NCI-H1417 (cell line): Measurements from ENCODE around the gene ZNF329.
A peak's percentile ranks its signal among the peaks of the same experiment; 100 is the strongest.
"Not testable (repeated sequence)": the region's sequence is repeated elsewhere in the genome, so short reads cannot be mapped to it uniquely, and the experiment has no call there.

Source experiments
- DNase-seq, 3 experiments: peaks; one replicate each; lab custom pipeline; 2025; lab: John Stamatoyannopoulos, UW

The ZNF329 gene

DNA sequence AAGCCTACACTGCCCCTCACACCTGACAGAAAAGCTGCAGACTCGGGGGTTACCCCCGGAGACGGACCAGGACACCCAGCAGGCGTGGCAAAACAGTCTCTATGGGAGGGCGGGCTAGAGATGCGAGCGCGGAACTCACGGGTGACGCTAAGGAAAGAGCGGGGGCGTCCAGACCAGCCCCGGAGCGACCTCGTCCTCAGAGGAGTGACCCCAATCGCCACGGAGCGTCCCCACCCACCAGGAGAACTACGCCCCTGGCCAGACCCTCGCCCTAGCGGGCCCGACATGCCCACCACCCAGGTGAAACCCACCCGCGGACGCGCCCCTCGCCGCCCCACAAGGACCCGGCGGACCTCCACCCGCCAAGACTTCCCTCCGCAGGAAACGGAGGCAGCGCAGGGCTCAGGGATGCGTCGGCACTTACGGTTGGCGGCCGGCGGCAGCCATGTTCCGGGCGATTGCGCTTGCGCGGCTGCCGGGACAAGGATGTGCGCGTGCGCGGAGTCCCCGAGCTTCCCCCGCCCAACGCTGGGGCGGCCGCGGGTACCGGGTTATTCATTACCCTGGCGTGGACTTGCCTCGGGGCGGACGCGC lies at the start of gene ZNF329:
Gene ZNF329 (minus strand): TSS at position 462 of the 594 bp plus-strand sequence. CDS start 21,286 bp downstream, outside the sequence.
- peak; percentile 83 to 88 (median 87) for DNase-seq

DNA sequence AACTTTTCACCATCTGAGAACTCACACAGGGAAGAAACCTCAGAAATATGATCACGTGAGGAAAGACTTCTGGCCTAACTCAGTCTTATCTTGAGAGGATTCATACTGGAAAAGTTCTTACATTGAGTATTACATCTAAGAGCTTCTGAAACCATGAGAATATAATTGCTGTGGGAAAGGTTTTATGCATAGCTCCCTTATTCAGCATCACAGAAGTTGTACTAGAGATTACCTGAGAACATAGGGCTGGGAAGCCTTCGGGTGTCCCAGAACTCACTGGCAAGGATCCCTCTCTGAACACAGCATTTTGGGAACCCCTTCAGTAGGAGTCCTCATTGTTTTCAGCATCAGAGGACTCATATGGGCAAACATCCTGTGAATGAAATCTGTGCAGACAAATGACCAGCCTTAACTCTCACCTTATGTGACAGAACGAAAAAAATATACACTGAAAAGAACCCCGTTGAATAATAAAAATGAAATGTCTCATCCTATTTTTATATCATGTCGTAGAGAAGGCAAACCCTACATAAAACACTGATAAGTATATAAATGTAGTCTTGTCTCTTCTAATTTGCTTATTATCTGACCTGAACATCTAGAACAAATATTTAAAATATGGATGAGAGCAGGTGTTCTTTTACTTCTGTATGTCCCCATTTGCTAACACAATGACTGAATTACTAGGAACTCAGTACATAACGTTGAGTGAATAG lies 46.5 kb upstream of the ZNF329 start:
- DNase-seq = peak in 1 of 3 experiments; percentile 38

- DNase-seq = peak in 1 of 3 experiments; percentile 25
These were observed 33.2 kb upstream of the ZNF329 start for GRCh38 chr19:58183817-58184215.

DNA sequence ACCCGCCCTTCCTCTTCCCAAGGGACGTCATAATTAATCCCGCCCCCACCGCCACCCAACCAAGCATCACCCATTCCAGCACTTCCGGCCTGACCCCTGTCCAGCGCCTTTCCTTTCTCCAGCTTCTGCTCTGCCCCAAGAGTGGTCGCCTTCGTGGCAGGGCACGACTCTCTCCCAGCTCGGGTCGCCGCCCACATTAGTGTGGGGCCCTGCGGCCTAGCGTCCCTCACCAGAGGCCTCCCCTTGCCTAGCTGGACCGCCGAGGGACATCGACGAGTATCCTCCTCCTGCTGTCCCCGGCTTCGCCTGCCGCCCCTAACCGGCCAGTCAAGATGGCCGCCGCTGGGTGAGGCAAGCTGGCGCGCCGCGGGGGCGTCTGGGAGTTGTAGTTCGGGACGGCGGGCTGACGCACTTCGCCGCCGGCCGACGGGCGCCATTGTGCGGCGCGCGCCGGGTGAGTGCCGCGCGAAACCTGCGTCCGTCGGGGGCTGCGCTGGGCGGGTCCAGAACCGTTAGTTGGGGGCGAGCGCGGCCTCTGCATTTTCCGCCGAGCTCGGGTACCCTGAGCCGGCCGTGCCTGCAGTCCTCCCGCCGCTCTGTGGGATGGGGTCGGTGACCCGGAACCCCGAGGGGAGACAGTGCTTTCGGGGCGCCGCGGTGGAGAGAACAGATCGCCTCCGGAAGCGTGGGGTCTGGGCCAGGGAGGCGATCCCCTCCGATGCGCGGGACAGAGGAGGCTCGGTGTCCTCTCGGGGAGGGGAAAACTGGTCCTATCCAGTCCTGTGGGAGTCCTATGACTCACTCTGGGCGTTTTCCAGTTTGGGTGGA lies 32.6 kb upstream of the ZNF329 start, which contains the start of gene ZNF274:
Gene ZNF274 (plus strand): TSS at position 73 of the 828 bp plus-strand sequence. CDS start 905 bp downstream, outside the sequence.
- DNase-seq = peak; percentile 85 to 90 (median 87)

DNA sequence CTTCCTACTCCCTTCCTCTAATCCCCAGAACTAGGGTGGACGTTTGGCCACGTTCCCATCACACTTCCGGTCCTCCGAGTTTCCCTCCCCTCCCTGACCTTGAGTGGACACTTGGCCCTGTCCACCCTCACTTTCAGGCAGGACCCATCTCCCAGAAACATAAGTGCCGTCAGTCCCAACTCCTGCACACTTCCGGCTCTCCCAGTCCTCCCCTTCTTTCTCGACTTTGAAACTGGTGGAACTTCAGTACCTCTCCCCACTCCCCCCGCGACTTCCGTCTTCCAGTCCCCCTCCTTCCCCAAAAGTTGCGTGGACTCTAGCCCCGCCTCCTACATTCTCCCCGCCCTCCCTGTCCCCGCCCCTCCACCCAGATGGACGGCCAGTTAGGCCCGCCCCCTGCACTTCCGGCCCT lies 32.0 kb upstream of the ZNF329 start:
- peak in 1 of 3 experiments; percentile 60 for DNase-seq

DNA sequence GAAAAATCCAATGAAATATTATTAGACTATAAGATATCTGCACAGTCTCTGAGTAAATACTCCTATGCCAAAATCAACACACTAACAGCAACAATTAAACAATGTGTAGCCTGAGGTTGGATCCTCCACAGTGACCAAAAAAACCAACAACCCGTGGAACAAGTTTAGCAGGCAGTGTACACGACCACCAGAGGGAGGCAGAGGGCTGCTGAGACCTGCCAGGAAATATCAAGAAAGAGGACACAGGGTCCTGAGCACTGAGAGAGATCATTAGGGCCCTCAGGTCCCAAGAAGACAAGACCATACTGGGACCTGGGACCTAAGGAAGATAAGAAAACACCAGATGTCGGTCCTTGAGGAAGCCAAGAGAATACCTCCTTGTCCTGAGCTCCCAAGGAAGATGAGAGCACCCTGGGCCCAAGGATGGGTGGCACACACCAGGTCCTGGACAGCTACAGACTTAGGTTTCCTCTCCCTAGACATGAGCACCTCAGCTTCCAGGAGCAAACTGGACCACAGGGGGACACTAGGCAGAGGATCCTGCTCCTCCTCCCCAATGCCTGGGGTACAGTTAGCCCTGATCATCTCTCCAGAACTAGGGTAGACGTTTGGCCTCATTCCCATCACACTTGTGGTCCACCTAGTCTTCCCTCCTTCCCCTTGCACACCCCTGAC lies 31.4 kb upstream of the ZNF329 start:
- peak in 1 of 3 experiments; percentile 25 for DNase-seq

- no peak for DNase-seq
These were observed 20.3 kb upstream of the ZNF329 start for GRCh38 chr19:58170860-58171259.

GRCh38 chr19:58166708-58167280 lies 16.2 kb upstream of the ZNF329 start:
- no peak for DNase-seq

GRCh38 chr19:58166268-58166667 lies 15.7 kb upstream of the ZNF329 start:
- no peak for DNase-seq

DNA sequence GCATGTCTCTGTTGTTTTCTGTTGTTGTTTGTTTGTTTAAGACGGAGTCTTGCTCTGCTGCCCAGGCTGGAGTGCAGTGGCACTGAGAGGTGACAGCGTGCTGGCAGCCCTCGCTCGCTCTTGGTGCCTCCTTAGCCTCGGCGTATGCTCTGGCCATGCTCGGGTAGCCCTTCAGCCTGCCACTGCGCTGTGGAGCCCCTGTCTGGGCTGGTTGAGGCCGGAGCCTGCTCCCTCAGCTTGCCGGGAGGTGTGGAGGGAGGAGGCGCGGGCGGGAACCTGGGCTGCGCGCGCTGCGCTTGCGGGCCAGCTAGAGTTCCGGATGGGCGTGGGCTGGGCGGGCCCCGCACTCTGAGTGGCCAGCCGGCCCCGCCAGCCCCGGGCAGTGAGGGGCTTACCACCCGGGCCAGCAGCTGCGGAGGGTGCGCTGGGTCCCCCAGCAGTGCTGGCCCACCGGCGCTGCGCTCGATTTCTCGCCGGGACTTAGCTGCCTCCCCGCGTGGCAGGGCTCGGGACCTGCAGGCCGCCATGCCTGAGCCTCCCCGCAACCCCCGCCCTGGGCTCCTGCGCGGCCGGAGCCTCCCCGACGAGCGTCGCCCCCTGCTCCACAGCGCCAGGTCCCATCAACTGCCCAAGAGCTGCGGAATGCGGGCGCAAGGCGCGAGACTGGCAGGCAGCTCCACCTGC lies 6.6 kb upstream of the ZNF329 start:
- peak in 1 of 3 experiments; percentile 1 for DNase-seq

GRCh38 chr19:58154679-58155648 lies 4.4 kb upstream of the ZNF329 start:
- DNase-seq = peak; percentile 91 to 97 (median 95)

DNA sequence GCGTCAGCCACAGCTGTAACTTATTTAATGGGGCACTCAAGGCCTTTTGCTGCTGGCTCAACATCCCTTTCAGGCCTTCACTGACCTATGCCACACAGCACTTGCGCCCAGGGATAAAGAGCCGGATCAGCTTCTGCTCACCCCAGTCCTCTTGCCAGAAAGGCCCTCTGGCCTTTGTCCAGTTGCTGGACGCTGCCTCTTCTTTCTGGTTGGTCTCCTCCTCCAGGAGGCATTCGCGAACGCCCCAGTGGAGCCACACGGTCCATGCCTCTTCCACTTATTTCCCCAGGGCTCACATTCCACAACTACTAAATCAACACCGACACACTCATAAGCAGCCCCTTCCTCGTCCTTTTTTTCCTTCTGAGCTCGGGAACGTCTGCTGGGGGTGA lies 3.7 kb upstream of the ZNF329 start:
- no peak for DNase-seq

DNA sequence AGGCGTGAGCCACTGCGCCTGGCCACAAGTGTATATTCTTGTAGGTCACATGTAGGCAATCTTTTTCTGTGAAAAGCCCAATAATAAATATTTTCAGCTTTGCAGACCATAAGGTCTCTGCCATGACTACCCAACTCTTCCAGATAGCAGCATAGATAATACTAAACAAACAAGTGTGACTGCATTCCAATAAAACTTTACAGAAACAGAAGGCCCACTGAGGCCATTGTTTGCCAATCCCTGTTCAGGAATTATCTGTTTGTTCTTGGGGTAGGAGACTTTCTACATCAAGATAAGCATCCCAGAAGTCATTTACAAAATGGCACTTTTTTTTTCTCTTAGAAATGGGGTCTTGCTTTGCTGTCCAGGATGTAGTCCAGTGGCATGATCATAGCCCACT lies 2.8 kb upstream of the ZNF329 start:
- no peak for DNase-seq

DNA sequence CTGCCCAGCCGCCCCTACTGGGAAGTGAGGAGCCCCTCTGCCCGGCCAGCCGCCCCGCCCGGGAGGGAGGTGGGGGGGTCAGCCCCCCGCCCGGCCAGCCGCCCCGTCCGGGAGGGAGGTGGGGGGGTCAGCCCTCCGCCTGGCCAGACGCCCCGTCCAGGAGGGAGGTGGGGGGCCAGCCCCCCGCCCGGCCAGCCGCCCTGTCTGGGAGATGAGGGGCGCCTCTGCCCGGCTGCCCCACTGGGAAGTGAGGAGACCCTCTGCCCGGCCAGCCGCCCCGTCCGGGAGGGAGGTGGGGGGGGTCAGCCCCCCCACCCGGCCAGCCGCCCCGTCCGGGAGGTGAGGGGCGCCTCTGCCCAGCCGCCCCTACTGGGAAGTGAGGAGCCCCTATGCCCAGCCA lies 3.1 kb downstream of the ZNF329 start:
- not testable (repeated sequence) for DNase-seq

GRCh38 chr19:58145849-58146248 lies 4.7 kb downstream of the ZNF329 start:
- no peak for DNase-seq

GRCh38 chr19:58134244-58134643 lies 16.3 kb downstream of the ZNF329 start:
- DNase-seq = no peak

DNA sequence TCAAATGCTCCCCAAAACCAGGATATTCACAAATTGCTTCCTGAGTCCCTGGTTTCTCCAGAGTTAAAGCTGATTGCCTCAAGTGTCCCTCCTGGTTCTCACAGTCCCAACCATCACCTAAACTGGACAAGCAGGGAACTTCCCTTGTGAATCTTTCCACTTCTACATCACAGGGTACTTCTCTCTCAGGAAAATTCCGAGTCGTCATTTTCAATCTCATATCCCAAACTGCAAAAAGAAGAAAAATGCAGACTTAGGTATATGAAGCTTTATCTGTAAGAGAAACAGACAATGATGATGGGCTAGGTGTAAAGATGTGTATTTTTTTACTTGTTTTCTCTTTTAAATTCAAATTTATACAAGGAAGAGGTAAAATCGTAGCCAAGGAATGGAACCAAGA lies 21.3 kb downstream of the ZNF329 start:
- no peak for DNase-seq

GRCh38 chr19:58128041-58128685 lies 22.4 kb downstream of the ZNF329 start:
- peak in 1 of 3 experiments; percentile 1 for DNase-seq

- DNase-seq = no peak
These were observed 27.2 kb downstream of the ZNF329 start for GRCh38 chr19:58123354-58123753.
